ENCODE measurements around the gene FANCE.
A peak's percentile ranks its signal among the peaks of the same experiment; 100 is the strongest.

The FANCE gene

GRCh38 chr6:35496841-35497570, 44.9 kb downstream of the FANCE start, which contains the start of gene TEAD3:
Gene TEAD3, minus strand, starts transcription at chr6:35497079.
- in situ Hi-C loops (cut with MboI; ENCODE audit: low pct_unique_long_range_greater_than_20kb, low sequenced_read_pairs, unreplicated experiment): no loop called here
- DNase-seq (ENCODE audit: low spot score): peak; percentile 95
- peak; percentile 31 for TF ChIP-seq CTCF (IDR thresholded peaks at IDR 0.05; ENCODE audit: extremely low read depth, insufficient read depth, missing control alignments)

GRCh38 chr6:35497571-35498421, 45.7 kb downstream of the FANCE start:
- no peak for TF ChIP-seq CTCF (IDR thresholded peaks at IDR 0.05; ENCODE audit: extremely low read depth, insufficient read depth, missing control alignments)
- in situ Hi-C loops (cut with MboI; ENCODE audit: low pct_unique_long_range_greater_than_20kb, low sequenced_read_pairs, unreplicated experiment): no loop called here
- DNase-seq (ENCODE audit: low spot score): peak; percentile 66

- no peak for DNase-seq (ENCODE audit: low spot score)
- no peak for TF ChIP-seq CTCF (IDR thresholded peaks at IDR 0.05; ENCODE audit: extremely low read depth, insufficient read depth, missing control alignments)
- in situ Hi-C loops (cut with MboI; ENCODE audit: low pct_unique_long_range_greater_than_20kb, low sequenced_read_pairs, unreplicated experiment): no loop called here
Measured at GRCh38 chr6:35498422-35499067, 46.4 kb downstream of the FANCE start.

GRCh38 chr6:35499372-35499771, 47.2 kb downstream of the FANCE start:
- in situ Hi-C loops (cut with MboI; ENCODE audit: low pct_unique_long_range_greater_than_20kb, low sequenced_read_pairs, unreplicated experiment): no loop called here
- TF ChIP-seq CTCF (IDR thresholded peaks at IDR 0.05; ENCODE audit: extremely low read depth, insufficient read depth, missing control alignments): no peak
- DNase-seq (ENCODE audit: low spot score): no peak

- TF ChIP-seq CTCF (IDR thresholded peaks at IDR 0.05; ENCODE audit: extremely low read depth, insufficient read depth, missing control alignments): no peak
- in situ Hi-C loops (cut with MboI; ENCODE audit: low pct_unique_long_range_greater_than_20kb, low sequenced_read_pairs, unreplicated experiment): no loop called here
- DNase-seq (ENCODE audit: low spot score): no peak
Measured at GRCh38 chr6:35500782-35501181, 48.6 kb downstream of the FANCE start.

GRCh38 chr6:35501784-35502183, 49.6 kb downstream of the FANCE start:
- in situ Hi-C loops (cut with MboI; ENCODE audit: low pct_unique_long_range_greater_than_20kb, low sequenced_read_pairs, unreplicated experiment): no loop called here
- no peak for TF ChIP-seq CTCF (IDR thresholded peaks at IDR 0.05; ENCODE audit: extremely low read depth, insufficient read depth, missing control alignments)
- DNase-seq (ENCODE audit: low spot score): no peak
